GM19455 (cell line): ENCODE data around the gene GPC1.

ENCODE experiments used
- ATAC-seq: cut with Tn5 transposase; IDR thresholded peaks from one replicate; pipeline ENCODE4 v1.9.1; 2021; ENCODE audit not compliant: unreplicated experiment

The GPC1 gene

DNA sequence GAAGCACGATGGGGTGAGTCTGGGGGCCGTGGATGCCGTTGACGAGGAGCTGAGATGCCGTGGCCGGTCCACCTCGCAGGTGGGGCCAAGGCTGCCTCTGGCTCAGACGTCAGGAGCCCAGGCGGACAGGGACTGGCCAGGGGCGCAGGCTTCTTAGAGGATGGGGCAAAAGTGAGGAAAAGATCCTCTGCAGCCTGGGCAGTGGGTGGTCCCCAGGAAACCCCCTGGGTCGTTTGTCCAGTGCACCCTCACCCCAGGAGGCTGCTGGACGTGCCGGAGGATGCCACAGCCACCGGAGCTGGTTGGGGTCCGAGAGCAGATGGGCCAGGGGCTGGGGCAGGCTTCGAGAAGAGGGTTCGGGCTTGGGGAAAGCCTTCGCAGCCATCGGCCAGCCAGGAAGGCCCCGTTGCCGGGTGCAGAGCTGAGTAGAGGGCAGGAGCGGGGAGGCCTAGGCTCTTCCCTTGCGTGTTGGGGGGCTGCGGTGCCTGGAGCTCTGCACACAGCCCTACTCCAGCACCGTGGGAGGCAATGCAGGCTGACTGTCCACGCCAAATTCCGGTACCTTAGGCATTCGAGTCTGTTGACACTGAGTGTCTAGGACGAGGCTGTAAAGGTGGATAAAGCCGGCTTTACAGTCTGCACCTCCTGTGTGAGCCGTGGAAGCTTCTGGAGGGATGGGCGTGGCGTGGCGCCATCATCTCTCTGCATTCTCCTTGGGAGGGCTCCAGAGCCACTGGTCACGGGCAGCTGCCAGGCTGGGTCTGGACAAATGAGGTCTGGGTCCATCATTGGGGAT lies 18.8 kb downstream of the GPC1 start:
- no peak for ATAC-seq

DNA sequence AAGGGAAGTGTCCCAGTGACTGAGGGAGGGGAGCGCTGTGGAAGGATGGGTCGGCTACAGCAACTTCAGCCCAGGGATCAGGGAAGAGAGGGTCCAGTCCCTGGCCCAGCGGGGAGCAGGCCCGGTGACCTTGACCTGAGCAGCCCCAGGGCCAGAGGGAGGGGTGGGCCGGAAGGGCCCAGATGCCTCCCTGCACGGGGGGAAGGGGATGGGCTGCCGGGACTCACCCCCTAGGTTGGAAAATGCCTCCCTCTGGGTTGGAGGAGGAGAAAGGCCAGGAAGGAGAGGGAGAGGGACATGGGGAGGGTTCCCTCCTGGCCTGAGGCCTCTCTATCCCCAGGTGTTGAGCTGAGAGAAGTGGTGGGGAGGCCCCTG lies 19.8 kb downstream of the GPC1 start:
- ATAC-seq: no peak

DNA sequence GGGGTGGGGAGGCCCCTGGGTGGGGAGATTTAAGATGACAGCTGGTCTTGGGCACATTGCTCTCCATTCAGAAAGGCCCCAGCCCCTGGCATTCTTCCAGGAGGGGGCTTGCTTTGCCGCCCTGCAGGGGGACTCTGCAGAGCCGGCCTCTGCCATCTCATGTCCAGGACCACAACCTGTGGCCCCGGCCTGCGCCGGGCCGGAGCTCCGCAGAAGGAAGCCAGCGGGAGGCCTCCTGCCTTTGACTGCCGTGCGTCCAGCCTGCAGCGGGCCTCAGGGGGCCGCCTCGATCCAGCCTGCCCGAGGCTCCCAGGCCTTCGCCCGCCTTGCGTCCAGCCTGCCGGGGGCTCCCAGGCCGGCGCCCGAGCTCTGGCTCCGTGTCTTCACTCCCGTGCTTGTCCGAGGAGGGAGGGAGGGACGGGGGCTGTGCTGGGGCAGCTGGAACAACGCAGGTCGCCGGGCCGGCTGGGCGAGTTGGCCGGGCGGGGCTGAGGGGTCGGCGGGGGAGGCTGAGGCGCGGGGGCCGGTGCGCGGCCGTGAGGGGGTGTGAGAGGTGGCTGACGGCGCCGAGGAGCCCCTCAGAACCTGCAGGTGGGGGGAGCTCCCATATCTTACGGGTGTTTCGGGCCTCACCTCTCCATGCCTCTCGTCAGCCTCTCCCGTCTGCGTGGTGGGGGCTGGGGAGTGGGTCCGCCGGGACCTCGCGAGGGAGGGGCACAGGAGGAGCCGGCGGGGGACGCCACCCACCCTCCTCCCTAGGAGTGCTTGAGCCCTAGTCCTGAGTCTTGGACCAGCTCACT lies 20.4 kb downstream of the GPC1 start:
- no peak for ATAC-seq

DNA sequence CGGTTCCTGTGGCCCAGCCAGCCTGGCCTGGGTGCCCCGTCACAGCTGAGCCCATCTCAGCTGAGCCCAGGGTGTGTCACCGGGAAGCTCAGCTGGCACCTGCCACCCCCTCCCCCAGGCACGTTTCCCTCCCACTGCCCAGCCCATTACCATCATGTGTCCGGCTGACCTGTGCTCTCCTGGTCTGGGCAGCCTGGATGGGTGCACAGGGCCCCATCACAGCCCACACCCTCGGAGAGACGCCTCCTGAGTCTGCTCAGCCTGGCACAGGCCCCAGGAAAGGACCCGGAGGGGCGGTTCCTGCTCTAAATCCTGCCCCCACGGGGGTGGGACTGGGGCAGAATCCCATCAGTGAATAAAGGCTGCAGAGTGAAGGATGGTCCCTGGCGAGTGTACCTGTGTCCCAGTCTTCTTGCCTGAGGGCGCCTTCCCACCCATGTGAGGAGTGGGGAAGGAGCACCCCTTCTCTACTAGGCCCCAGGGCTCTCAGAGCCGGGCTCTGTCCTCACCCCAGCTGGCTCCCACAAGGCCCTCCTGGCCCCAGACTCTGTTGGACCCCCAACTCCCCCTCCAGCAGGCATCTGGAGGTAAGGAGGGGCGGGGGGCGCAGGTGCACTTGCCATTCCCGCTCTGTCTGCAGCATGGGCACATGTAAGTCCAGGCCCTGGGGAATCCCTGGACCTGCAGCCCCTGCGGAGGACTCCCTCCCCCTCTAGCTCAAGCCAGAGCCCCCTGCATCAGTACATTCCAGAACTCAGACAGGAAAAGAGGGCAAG lies 21.2 kb downstream of the GPC1 start:
- ATAC-seq: no peak

DNA sequence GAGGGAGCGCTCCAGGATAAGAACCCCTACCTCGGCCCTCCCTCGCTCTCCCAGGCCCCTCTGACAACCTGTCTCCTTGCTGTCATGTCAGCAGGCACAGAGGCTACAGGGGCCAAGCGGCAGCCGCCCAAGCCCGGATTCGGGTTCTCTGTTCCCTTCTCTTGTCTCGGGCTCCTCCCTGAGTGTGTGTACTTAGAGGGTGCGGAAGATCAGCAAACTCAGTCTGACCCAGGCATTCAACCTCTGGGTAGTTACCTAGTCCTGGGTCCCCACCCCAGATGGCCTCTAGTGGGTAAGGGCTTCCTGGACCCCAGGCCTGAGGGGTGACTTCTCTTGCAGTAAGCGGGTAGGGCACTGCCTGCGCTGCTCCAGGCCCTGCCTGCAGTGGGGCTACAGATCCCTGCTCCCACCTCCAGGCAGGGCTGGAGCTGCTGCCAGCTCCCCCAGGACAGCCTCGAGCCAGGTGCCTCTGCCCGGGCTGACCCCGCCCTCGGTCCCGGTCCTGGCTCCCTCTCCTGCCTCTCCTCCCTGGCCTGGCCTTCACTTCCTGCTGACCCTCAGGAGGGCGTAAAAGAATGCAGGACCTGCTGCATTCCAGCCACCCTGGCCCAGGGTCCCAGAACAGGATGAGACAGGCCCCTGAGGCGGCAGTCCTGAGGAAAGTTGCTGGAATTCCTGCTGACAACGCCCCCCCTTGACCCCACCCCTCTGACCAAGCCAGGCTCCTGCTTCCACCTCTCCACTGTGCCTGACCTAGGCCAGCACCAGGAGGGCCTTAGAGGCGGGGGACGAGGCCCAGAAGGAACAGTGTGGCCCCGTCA lies 22.0 kb downstream of the GPC1 start:
- no peak for ATAC-seq

DNA sequence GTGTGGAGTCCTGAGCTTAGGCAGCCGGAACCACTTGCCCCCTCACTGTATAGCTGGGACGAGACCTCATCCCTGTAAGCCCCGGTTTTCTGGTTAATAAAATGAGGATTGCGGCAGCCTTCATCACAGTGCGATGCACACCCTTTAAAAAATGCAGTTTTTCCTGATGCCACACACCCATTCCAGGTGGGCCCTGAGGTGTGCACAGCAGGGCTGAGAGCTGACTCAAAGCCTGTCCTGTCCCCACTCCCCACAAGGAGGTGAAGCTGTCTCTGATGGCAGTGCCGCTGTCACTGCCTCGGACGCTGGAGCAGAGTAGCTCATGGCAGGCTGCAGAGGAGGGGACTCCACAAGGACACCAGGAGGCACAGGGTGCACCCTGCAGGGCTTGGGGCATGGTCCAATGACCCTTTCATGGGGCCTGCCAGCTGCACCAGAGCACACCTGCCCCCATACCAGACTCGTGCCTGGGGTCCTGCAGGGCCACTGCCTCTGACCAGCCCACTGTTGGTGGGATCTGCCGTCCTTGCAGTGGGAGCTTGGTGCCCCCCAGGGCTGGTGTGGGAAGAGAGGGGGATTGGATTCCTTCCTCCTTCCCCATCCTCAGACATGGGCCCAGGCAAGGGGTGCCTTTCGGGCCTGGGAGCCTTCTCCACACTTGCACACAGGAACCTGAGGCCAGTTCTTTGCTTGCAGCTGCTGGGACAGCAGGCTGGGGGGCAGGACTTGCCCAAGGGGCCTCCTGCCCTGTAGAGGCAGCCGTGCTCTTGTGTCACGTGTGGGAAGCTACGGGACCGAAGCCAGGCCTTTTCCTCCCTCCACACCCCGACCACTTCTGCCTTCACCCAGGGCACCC lies 22.8 kb downstream of the GPC1 start:
- no peak for ATAC-seq

DNA sequence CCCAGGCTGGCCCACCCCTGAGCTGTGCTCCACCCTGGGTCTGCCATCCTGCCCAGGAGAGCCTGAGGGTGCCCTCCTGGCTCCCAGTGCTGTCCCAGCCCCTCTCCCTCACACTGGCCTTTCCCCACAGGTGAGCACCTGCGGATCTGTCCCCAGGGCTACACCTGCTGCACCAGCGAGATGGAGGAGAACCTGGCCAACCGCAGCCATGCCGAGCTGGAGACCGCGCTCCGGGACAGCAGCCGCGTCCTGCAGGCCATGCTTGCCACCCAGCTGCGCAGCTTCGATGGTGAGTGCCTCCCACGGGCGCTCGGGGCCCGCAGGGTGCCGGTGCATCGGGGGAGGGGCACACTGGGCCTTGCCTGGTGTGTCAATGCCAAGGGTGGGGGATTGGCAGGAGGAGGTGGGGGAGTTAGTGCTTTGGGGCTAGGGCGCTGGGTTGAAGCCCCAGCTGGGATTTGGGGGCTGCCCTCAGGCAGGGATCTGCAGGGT lies 23.5 kb downstream of the GPC1 start:
- ATAC-seq: no peak

DNA sequence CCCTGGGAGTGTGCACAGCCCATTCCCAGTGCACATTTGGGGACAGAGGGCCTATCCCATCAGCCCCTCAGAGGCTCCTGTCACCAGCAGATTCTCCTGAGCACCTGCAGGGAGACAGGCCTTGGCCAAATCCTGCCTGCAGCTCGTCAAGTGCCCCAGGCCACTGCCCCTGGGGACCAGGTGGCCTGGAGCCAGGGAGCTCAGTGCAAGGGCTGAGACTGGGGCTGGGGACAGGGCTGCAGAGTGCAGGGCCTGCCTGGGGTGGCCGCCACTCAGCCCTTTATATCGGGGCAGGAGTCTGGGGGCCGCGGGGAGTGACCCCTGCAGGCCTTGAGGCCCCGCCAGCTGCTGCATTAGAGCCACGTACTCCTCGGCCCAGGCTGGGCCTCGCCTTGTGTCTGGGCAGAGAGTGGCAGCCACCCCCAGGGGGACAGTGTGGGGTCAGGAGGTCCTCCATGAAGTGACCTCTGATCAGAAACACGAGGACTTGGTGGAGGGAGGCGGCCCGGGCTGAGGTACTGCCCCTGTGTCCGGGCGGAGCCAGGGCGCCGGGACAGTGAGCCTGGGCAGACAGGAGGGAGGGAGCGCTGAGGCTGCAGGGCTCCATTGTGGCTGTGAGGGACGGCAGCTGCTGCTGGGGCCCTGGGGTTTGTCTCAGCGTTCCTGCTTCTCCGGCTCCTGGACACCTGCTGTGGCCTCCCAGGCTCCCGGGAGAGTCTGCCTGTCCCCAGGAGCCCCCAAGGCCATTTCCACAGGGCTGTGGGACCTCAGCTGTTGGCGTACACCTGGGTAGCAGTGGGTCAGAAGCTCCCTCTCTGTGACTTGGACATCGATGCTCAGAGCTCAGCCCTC lies 24.2 kb downstream of the GPC1 start:
- no peak for ATAC-seq

DNA sequence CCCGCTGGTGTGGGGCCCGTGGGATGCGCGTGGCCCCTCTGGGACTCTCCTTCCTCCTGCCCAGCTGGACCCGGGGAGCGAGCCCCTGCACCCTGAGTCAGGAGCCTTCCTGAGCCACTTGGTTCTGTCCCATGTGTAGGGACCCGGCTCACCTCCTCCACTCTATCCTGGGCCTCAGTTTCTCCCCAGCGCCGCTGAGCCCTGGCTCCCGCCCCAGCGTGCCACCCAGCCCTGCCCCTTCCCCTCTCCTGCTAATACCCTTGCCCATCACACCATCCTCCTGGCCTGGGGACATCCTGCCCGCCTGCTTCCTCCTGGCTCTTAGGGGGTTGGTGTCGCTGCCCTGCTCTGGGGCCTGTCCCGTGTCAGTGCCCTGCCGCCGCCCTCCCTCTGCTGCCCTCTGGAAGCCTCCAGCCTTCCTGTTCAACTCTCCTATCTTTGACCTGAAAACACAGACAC lies 24.8 kb downstream of the GPC1 start:
- ATAC-seq: no peak

DNA sequence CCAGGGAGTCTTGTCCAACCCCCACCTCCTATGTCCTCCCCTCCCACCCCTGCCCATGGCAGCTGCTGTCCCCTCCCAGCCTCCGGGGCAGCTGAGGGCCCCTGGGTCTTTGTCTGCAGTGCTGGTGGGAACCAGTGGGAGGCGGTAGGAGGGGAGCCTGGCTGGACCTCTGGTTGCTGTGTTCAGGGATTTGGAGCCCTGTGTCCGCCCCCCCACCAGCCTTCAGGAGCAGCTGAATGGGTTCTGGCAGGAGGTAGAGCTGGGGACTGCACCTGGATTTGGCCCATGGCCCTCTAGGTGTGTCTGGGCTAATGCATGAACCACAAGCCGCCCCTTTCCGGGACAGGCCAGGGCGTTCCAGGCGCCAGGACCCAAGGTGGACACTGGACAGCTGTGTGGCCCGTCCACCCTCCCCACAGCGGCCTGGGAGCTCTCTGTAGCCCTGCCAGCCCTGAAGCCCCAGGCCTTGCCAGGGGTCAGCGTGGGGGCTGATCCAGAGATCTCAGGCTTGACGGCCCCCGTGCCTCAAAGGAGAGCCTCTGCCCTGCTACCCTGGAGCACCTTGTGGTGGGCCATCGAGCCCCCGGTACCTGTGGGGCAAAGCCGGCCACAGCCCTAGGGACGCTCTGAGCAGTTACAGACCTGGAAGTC lies 25.4 kb downstream of the GPC1 start:
- ATAC-seq: no peak

DNA sequence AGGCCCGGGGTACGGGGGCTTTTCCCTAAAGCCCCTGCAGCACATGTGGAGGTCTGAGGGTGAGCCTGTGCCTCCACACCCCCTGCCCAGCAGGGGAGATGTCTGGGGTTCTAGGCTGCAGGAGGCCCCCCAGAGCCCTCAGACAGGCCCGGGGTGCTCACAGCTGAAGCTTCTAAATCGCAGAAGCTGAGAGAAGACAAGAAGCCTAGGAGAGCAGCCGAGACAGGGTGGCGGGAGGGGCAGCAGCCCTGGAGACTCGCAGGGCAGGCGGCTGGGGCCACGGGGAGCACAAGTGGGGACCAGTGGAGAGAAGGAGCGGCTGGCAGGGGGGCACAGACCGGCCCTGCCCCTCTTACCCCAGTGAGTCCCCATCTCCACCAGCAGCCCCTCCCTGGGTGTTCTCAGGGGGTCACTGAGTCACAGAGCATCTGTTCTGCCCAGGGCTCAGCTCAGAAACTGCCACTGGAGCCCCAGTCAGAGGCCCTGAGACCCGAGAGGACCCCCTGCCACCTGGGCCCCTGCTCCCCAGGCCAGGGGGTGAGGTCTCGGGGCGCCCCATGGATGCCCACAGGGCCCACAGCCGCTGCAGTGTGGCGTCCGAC lies 26.1 kb downstream of the GPC1 start:
- ATAC-seq: no peak

DNA sequence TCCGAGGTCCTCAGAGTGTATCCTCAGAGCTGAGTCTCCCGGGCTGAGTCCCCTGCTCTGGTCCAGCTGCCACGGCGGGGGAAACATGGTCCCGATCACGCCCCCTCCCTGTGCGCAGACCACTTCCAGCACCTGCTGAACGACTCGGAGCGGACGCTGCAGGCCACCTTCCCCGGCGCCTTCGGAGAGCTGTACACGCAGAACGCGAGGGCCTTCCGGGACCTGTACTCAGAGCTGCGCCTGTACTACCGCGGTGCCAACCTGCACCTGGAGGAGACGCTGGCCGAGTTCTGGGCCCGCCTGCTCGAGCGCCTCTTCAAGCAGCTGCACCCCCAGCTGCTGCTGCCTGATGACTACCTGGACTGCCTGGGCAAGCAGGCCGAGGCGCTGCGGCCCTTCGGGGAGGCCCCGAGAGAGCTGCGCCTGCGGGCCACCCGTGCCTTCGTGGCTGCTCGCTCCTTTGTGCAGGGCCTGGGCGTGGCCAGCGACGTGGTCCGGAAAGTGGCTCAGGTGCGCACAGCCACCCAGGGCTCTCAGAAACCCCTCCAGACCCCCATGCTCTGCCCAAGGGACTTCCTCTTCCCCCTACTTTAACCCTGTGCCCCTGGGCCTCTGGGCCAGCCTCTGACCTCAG lies 26.7 kb downstream of the GPC1 start:
- ATAC-seq: no peak

DNA sequence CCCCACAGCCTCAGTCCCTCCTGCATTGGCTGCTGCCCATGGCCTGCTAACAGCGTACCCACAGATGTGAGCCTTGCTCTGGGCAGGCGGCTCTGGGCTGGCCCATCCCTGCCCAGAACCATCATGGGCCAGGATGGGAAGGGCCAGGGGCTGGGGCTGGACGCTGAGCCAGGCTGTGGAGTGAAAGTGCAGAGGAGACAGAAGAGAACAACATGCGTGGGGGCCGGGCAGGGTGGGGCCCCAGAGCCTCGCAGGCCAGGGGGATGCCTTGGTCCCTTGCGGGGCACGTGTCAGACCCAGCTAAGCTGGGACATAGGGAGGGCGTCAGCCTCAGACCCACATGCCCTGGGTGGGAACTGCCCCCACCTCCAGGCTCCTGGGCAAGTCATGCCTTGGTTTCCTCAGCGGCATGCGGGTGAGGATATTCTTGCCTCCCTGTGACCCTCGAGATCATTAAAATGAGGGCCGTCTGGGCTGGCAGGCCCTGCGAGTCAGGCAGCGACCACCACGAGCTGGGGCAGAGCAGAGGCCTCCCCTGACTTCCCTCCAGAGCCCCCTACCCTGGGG lies 27.3 kb downstream of the GPC1 start:
- no peak for ATAC-seq

DNA sequence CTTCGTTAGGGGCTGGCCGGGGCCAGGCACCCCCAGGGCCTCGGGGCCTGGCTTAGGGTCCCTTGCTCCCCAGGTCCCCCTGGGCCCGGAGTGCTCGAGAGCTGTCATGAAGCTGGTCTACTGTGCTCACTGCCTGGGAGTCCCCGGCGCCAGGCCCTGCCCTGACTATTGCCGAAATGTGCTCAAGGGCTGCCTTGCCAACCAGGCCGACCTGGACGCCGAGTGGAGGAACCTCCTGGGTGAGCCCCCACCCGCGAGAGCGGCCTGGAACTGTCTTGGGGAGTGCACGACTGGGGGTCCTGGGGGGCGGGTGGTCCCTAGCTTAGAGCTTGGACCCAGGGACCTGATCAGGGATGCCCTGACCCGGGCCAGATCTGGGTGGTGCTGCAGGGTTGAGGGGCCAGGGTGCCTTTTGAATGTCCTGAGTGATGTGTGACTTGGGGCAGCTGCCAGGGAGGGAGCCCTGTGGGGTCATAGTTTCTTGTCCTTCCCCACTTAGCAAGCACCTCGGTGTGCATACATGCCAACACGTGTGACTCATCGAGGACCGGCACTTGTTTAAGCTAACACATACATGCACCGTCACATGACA lies 27.9 kb downstream of the GPC1 start:
- ATAC-seq: no peak

DNA sequence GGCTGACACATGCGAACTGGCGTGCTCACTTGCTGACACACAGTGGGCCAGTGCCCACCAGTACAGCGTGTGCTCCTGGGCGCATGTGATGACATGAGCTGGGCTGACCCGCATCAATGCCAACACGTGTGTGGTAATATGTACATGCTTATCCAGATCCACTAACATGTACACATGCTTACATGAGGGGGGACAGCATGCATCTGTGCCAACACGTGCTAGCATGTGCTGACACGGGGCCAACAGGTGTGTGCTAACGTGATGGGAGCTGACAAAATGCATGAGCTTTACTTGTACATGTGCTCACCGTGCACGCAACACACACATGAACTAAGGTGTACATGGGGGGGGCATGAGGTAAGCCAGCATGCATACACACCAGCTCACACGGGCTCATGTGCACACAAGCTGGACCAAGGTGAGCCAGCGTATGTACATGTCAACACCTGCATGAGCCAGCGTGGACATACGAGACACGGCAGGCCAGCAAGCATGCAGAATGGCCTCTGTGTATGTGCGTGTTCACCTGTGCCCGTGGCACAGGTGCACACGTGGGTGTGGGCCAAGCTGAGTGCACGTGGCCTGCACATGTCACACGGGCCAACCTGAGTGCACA lies 28.5 kb downstream of the GPC1 start:
- ATAC-seq: no peak

DNA sequence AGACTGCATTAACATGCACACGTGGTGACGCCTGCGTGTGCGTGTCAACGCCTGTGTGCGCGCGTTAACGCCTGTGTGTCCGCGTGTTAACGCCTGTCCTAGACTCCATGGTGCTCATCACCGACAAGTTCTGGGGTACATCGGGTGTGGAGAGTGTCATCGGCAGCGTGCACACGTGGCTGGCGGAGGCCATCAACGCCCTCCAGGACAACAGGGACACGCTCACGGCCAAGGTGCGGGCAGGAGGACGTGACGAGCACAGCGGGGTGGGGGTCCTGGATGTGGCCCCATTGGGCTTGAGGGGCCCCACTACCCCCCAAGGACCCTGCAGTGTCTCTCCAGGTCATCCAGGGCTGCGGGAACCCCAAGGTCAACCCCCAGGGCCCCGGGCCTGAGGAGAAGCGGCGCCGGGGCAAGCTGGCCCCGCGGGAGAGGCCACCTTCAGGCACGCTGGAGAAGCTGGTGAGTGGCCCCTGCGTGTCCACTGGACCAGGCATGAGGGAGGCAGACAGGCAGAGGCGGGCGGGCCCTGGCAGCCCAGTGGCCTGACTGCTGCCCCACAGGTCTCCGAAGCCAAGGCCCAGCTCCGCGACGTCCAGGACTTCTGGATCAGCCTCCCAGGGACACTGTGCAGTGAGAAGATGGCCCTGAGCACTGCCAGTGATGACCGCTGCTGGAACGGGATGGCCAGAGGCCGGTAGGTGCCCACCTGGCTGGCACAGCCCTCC lies 29.2 kb downstream of the GPC1 start:
- no peak for ATAC-seq
